ENCODE data around the gene PPP1R3E.
"Not testable (repeated sequence)": the region's sequence is repeated elsewhere in the genome, so short reads cannot be mapped to it uniquely, and the experiment has no call there.

Gene PPP1R3E

DNA sequence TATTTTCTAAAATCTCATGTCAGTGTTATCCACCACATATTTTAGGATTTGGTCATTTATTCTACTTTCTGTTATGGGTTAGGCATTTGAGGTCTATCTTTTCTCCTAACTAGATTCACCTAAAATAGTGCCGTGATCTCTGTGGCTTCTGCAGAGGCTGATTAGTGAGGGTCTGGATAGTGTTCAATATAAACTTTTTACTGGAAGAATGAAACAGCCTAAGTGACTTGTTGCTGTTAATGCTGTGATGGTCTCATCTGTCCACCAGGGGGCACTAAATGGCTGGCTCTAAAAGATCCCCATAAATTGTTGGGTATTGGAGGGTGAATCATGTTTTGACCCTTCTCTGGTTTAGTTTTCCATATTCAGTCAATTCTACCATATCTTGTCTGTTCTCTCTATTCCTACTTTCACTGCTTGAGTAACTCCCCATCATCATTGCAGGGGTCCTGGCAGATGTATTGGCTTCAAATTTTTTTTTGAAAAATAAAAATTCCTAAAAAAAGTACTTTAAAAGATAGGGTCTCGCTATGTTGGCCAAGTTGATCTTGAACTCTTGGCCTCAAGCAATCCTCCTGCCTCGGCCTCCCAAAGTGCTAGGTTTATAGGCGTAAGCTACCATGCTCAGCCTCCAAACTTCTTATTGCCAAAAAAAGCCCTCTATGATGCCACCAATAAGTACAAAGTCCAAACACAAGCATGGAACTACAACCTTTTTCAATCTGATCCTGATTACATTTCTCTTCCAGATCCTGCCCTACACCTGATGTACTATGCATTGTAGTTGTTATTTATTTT is 25.5 kb upstream of the PPP1R3E start:
- no peaks in the 10 kb centered on the region for H3K27me3 ChIP-seq (ENCODE audit: control insufficient read depth, insufficient read depth, low read length)
- H3K4me3 ChIP-seq (ENCODE audit: low read length), result no peak overlapping the region
- no peak overlapping the region for H3K9ac ChIP-seq (ENCODE audit: low read length)
- no peaks in the 10 kb centered on the region for H3K4me1 ChIP-seq (ENCODE audit: control insufficient read depth, insufficient read depth, low read length)
- peaks cover 12% of the 10 kb centered on the region for H3K36me3 ChIP-seq (ENCODE audit: control insufficient read depth, insufficient read depth, low read length)
- no peak overlapping the region for H3K27ac ChIP-seq (ENCODE audit: low read depth, low read length)

DNA sequence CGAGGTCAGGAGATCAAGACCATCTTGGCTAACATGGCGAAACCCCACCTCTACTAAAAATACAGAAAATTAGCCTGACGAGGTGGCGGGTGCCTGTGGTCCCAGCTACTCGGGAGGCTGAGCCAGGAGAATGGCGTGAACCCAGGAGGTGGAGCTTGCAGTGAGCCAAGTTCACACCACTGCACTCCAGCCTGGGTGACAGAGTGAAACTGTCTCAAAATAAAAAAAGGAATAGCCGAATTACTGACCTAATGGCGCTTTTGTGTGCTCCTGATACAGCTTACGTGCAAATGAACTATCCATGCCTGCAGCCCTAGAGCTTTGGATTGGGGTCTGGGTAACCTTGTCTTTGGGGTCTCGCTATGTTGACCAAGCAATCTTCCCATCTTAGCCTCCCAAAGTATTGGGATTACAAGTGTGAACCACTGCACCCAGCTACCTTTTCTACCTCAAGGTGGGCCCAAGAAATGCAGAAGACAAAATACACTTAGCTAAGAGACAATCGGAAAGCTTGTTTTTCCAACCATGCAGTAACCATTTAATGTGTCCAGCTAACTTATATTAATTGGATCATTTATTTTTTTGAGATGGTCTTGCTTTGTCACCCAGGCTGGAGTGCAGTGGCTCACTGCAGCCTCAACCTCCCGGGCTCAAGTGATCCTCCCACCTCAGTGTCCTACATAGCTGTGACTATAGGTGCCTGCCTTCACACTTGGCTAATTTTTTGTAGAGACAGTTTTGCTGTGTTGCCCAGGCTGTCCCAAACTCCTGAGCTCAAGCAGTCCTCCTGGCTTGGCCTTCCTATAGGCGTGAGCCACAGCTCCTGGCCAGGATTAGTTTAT is 24.1 kb upstream of the PPP1R3E start:
- Histone ChIP-seq H3K9ac (ENCODE audit: low read length) (no peak overlapping the region), H3K36me3 (ENCODE audit: control insufficient read depth, insufficient read depth, low read length) (peaks cover 12% of the 10 kb centered on the region), H3K4me1 (ENCODE audit: control insufficient read depth, insufficient read depth, low read length) (peaks cover 7% of the 10 kb centered on the region), H3K27me3 (ENCODE audit: control insufficient read depth, insufficient read depth, low read length) (no peaks in the 10 kb centered on the region), H3K27ac (ENCODE audit: low read depth, low read length) (no peak overlapping the region), H3K4me3 (ENCODE audit: low read length) (no peak overlapping the region)

DNA sequence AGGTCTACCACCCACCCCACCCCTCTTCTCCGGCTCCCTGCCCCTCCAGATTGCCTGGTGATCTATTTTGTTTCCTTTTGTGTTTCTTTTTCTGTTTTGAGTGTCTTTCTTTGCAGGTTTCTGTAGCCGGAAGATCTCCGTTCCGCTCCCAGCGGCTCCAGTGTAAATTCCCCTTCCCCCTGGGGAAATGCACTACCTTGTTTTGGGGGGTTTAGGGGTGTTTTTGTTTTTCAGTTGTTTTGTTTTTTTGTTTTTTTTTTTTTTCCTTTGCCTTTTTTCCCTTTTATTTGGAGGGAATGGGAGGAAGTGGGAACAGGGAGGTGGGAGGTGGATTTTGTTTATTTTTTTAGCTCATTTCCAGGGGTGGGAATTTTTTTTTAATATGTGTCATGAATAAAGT is 23.1 kb upstream of the PPP1R3E start:
- H3K27ac ChIP-seq (ENCODE audit: low read depth, low read length); H3K4me1 ChIP-seq (ENCODE audit: control insufficient read depth, insufficient read depth, low read length); H3K9ac ChIP-seq (ENCODE audit: low read length); H3K4me3 ChIP-seq (ENCODE audit: low read length); H3K27me3 ChIP-seq (ENCODE audit: control insufficient read depth, insufficient read depth, low read length): not testable (repeated sequence)
- peaks cover 12% of the 10 kb centered on the region for H3K36me3 ChIP-seq (ENCODE audit: control insufficient read depth, insufficient read depth, low read length)

DNA sequence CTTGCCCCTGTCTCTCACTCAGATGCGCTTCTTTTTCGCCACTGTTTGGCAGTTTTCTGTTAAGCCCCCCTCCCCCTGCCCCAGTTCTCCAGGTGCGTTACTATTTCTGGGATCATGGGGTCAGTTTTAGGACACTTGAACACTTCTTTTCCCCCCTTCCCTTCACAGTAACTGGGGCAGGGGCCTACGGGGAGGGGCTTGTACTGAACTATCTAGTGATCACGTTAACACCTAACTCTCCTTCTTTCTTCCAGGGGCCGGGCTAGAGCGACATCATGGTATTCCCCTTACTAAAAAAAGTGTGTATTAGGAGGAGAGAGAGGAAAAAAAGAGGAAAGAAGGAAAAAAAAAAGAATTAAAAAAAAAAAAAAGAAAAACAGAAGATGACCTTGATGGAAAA is 22.3 kb upstream of the PPP1R3E start:
- H3K27ac ChIP-seq (ENCODE audit: low read depth, low read length), result no peak overlapping the region
- no peak overlapping the region for H3K9ac ChIP-seq (ENCODE audit: low read length)
- H3K36me3 ChIP-seq (ENCODE audit: control insufficient read depth, insufficient read depth, low read length), result peaks cover 12% of the 10 kb centered on the region
- H3K27me3 ChIP-seq (ENCODE audit: control insufficient read depth, insufficient read depth, low read length), result no peaks in the 10 kb centered on the region
- H3K4me1 ChIP-seq (ENCODE audit: control insufficient read depth, insufficient read depth, low read length), result peaks cover 12% of the 10 kb centered on the region
- H3K4me3 ChIP-seq (ENCODE audit: low read length), result no peak overlapping the region

DNA sequence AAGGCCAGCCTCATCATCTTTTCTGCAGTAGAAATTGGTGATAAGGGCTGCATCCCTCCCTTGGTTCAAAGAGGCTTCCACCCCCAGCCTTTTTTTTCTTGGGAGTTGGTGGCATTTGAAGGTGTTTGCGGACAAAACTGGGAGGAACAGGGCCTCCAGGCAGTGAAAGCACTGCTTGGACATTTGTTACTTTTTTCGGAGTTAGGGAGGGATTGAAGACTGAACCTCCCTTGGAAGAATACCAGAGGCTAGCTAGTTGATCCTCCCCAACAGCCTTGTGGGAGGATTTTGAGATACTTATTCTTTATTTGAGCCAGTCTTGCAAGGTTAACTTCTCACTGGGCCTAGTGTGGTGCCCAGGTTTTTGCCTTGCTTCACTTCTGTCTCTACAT is 21.8 kb upstream of the PPP1R3E start:
- H3K9ac ChIP-seq (ENCODE audit: low read length), result no peak overlapping the region
- H3K36me3 ChIP-seq (ENCODE audit: control insufficient read depth, insufficient read depth, low read length), result peaks cover 12% of the 10 kb centered on the region
- H3K27ac ChIP-seq (ENCODE audit: low read depth, low read length), result no peak overlapping the region
- H3K4me3 ChIP-seq (ENCODE audit: low read length), result no peak overlapping the region
- H3K4me1 ChIP-seq (ENCODE audit: control insufficient read depth, insufficient read depth, low read length), result peaks cover 12% of the 10 kb centered on the region
- H3K27me3 ChIP-seq (ENCODE audit: control insufficient read depth, insufficient read depth, low read length), result no peaks in the 10 kb centered on the region

DNA sequence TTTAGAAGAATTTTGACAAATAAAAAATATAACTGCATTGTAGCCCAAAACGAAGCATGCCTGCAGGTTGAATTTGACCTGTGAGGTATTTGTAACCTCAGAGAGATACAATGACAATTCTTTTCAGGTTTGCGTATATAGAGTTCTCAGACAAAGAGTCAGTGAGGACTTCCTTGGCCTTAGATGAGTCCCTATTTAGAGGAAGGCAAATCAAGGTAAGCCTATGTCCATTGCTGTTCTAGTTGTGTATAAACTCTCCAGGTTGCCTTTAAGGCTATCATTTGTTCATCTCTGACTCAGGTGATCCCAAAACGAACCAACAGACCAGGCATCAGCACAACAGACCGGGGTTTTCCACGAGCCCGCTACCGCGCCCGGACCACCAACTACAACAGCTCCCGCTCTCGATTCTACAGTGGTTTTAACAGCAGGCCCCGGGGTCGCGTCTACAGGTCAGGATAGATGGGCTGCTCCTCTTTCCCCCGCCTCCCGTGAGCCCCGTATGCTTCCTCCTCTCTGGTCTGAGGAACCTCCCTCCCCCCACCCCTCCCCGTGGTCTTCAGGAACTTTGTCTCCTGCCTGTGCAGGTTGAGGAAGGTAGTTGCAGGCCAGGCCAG is 21.3 kb upstream of the PPP1R3E start:
- H3K36me3 ChIP-seq (ENCODE audit: control insufficient read depth, insufficient read depth, low read length), result peaks cover 12% of the 10 kb centered on the region
- no peak overlapping the region for H3K9ac ChIP-seq (ENCODE audit: low read length)
- no peaks in the 10 kb centered on the region for H3K27me3 ChIP-seq (ENCODE audit: control insufficient read depth, insufficient read depth, low read length)
- no peak overlapping the region for H3K27ac ChIP-seq (ENCODE audit: low read depth, low read length)
- peaks cover 12% of the 10 kb centered on the region for H3K4me1 ChIP-seq (ENCODE audit: control insufficient read depth, insufficient read depth, low read length)
- no peak overlapping the region for H3K4me3 ChIP-seq (ENCODE audit: low read length)

DNA sequence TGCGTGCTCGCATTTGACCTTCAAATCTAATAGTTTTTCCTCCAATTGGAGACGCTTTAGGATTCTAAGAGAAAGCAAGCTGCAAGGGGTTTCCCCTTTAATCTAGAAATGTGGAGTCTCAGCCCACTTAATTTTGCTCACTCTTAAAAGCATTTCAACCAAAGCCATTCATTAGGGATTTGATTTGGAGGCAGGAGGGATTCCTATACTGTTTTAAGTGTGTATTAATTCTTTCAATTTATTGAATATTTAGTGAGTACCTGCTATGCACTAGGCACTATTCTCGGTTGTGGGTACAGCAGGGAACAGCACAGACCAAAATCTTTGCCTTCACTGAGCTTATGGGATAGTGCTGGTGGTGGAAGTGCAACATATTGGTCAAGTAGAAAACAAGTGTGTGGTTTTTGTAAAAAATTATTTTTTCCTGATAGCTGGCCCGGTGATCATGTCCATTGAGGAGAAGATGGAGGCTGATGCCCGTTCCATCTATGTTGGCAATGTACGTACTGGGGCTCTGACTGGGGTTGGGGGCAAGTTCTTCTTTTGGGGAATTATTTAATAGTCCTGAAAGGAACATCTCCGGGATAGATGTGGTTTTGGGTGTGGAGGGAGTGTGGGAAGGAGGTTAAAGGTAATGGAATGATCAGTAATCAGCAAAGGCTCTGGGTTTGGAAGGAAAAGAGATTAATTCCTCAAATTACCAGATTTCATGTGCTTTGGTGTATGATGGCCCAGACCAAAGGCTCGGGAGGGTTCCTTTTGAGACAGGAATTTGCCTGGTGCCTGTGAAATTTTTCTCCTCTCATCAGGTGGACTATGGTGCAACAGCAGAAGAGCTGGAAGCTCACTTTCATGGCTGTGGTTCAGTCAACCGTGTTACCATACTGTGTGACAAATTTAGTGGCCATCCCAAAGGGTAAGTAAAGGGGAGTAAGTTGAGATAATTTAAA is 20.2 kb upstream of the PPP1R3E start:
- Histone ChIP-seq H3K4me3 (ENCODE audit: low read length) (peak overlapping the region; percentile 92), H3K27ac (ENCODE audit: low read depth, low read length) (no peak overlapping the region), H3K4me1 (ENCODE audit: control insufficient read depth, insufficient read depth, low read length) (peaks cover 12% of the 10 kb centered on the region), H3K36me3 (ENCODE audit: control insufficient read depth, insufficient read depth, low read length) (peaks cover 12% of the 10 kb centered on the region), H3K9ac (ENCODE audit: low read length) (peak overlapping the region; percentile 61), H3K27me3 (ENCODE audit: control insufficient read depth, insufficient read depth, low read length) (no peaks in the 10 kb centered on the region)

DNA sequence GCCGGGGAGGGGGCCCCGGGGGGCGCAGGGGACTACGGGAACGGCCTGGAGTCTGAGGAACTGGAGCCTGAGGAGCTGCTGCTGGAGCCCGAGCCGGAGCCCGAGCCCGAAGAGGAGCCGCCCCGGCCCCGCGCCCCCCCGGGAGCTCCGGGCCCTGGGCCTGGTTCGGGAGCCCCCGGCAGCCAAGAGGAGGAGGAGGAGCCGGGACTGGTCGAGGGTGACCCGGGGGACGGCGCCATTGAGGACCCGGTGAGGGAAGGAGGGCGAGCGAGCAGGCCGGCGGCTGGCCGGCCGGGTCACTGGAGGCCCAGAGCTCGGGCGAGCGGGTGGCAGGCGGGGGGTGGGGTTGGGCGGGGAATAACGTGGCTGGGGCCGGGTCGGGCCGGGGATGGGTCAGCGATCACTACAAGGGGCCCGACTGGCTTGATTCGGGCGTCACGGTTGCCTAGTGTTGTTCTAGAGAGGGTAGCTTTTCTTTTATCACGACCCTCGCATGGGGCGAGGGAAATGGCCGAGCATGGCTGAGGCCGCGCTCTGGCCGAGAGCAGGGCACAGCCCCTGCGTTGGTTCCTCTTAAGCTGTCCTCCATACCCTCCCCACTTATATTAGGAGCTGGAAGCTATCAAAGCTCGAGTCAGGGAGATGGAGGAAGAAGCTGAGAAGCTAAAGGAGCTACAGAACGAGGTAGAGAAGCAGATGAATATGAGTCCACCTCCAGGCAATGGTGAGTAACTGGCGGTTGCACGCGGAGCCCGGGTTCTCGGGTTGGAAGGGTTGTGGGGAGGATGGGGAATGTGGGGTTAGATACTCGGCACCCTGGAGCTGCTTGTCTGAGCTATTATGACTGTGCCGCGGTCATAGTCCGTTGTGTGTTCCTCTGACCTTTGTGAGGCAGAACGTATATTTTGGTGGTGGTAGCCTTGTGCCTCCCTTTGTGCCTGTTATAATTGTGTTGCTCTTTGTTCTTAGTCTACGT is 19.2 kb upstream of the PPP1R3E start:
- H3K4me1 ChIP-seq (ENCODE audit: control insufficient read depth, insufficient read depth, low read length), result peaks cover 12% of the 10 kb centered on the region
- H3K27me3 ChIP-seq (ENCODE audit: control insufficient read depth, insufficient read depth, low read length), result no peaks in the 10 kb centered on the region
- peak overlapping the region; percentile 92 for H3K4me3 ChIP-seq (ENCODE audit: low read length)
- H3K9ac ChIP-seq (ENCODE audit: low read length), result peak overlapping the region; percentile 61
- H3K27ac ChIP-seq (ENCODE audit: low read depth, low read length), result peak overlapping the region; percentile 88
- H3K36me3 ChIP-seq (ENCODE audit: control insufficient read depth, insufficient read depth, low read length), result peaks cover 12% of the 10 kb centered on the region

DNA sequence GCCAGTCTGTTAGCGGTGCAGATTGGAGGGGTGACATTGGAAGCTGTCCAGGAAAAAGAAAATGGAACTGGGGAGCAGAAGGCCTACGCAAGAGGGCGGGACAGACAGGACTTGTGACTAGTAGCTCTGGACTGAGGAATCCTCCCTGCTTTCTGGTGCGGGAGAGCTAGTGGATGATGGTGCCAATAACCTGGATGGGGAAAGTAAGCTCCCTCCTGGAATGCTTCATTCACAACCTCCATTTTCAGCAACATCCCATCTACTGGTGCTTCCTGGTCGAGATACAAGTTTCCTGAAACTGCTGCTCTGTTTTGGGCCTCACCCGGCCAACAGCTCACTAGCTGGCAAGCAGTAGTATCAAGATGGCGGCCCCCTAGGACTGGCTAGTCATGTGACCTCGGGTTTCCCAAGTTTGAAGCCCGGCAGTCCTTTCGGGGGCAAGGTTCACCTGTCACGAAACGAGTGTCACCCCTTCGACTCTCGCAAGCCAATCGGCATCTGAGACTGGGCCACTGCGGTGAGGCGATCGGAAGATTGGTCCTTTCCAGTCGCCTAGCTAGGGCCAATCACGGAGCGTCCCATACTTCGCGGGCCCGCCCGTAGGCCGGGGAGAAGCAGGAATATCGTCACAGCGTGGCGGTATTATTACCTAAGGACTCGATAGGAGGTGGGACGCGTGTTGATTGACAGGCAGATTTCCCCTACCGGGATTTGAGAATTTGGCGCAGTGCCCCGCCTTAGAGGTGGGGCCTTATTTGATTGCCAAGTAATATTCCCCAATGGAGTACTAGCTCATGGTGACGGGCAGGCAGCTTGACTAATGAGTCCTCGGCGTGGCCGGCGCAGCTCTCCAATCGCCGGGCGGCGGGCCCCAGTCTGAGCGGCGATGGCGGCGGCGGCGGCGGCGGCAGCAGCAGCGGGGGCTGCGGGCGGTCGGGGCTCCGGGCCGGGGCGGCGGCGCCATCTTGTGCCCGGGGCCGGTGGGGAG is 18.2 kb upstream of the PPP1R3E start, which contains the start of gene PABPN1:
Gene PABPN1, plus strand, starts transcription at position 874 of the 988 bp plus-strand sequence. Its CDS starts 13 bp downstream, at position 887.
- H3K27me3 ChIP-seq (ENCODE audit: control insufficient read depth, insufficient read depth, low read length), result no peaks in the 10 kb centered on the region
- peaks cover 12% of the 10 kb centered on the region for H3K36me3 ChIP-seq (ENCODE audit: control insufficient read depth, insufficient read depth, low read length)

More for the DNA sequence above, 18.2 kb upstream of the PPP1R3E start, which contains the start of gene PABPN1:
- peak within 1 kb of the TSS; percentile 92 for H3K27ac ChIP-seq (ENCODE audit: low read depth, low read length)
- peaks cover 12% of the 10 kb centered on the region for H3K4me1 ChIP-seq (ENCODE audit: control insufficient read depth, insufficient read depth, low read length)
- peak within 1 kb of the TSS; percentile 92 for H3K4me3 ChIP-seq (ENCODE audit: low read length)
- peak within 1 kb of the TSS; percentile 61 for H3K9ac ChIP-seq (ENCODE audit: low read length)
